Measurements from ENCODE around the gene LILRB2.

DNA sequence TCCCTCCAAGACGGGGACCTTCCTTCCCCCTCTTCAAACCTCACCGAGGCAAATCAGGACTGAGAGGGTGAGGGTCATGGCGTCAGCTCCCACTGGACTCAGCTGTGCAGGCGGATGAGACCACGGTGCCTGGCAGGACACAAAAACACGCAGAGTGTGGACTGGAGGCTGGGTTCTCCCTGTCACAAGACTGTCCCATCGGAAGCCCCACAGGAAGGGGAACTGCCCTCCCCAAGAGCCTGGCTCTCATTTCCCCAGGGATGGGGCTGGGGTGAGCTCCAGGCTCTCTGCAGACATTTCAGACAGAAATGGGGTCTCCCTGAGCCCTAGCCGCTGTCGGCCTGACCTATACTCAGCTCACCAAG, 23.8 kb downstream of the LILRB2 start, which contains the start of gene LILRB5:
- TF ChIP-seq POLR2A (IDR thresholded peaks at IDR 0.05; ENCODE audit: low read depth, low read length) (no peak), POLR2AphosphoS5 (IDR thresholded peaks at IDR 0.05; ENCODE audit: low read depth, low read length) (no peak)
